ENCODE measurements around the gene CCDC85A.

CCDC85A gene

GRCh38 chr2:56202381-56203121, 18.8 kb downstream of the CCDC85A start:
- in situ Hi-C loops (cut with HindIII; ENCODE audit: low pct_unique_long_range_greater_than_20kb, low sequenced_read_pairs): no loop called here
- TF ChIP-seq JUND (IDR thresholded peaks at IDR 0.05; ENCODE audit: low read depth): no peak
- DNase-seq (ENCODE audit: low read depth in 1 of 2, low spot score in 1 of 2): no peak

- no peak for DNase-seq (ENCODE audit: low read depth in 1 of 2, low spot score in 1 of 2)
- no peak for TF ChIP-seq JUND (IDR thresholded peaks at IDR 0.05; ENCODE audit: low read depth)
- in situ Hi-C loops (cut with HindIII; ENCODE audit: low pct_unique_long_range_greater_than_20kb, low sequenced_read_pairs): no loop called here
These were observed 20.8 kb downstream of the CCDC85A start for GRCh38 chr2:56204556-56204955.

- no peak for DNase-seq (ENCODE audit: low read depth in 1 of 2, low spot score in 1 of 2)
- TF ChIP-seq JUND (IDR thresholded peaks at IDR 0.05; ENCODE audit: low read depth): no peak
- in situ Hi-C loops (cut with HindIII; ENCODE audit: low pct_unique_long_range_greater_than_20kb, low sequenced_read_pairs): no loop called here
These were observed 22.5 kb downstream of the CCDC85A start for GRCh38 chr2:56206250-56206649.

GRCh38 chr2:56207760-56208159, 24.0 kb downstream of the CCDC85A start:
- TF ChIP-seq JUND (IDR thresholded peaks at IDR 0.05; ENCODE audit: low read depth): no peak
- DNase-seq (ENCODE audit: low read depth in 1 of 2, low spot score in 1 of 2): no peak
- in situ Hi-C loops (cut with HindIII; ENCODE audit: low pct_unique_long_range_greater_than_20kb, low sequenced_read_pairs): no loop called here

GRCh38 chr2:56208380-56208779, 24.6 kb downstream of the CCDC85A start:
- in situ Hi-C loops (cut with HindIII; ENCODE audit: low pct_unique_long_range_greater_than_20kb, low sequenced_read_pairs): no loop called here
- TF ChIP-seq JUND (IDR thresholded peaks at IDR 0.05; ENCODE audit: low read depth): no peak
- no peak for DNase-seq (ENCODE audit: low read depth in 1 of 2, low spot score in 1 of 2)

GRCh38 chr2:56209701-56210100, 25.9 kb downstream of the CCDC85A start:
- no peak for TF ChIP-seq JUND (IDR thresholded peaks at IDR 0.05; ENCODE audit: low read depth)
- in situ Hi-C loops (cut with HindIII; ENCODE audit: low pct_unique_long_range_greater_than_20kb, low sequenced_read_pairs): no loop called here
- no peak for DNase-seq (ENCODE audit: low read depth in 1 of 2, low spot score in 1 of 2)

- in situ Hi-C loops (cut with HindIII; ENCODE audit: low pct_unique_long_range_greater_than_20kb, low sequenced_read_pairs): no loop called here
- no peak for DNase-seq (ENCODE audit: low read depth in 1 of 2, low spot score in 1 of 2)
- no peak for TF ChIP-seq JUND (IDR thresholded peaks at IDR 0.05; ENCODE audit: low read depth)
These were observed 26.5 kb downstream of the CCDC85A start for GRCh38 chr2:56210291-56210690.

- no peak for TF ChIP-seq JUND (IDR thresholded peaks at IDR 0.05; ENCODE audit: low read depth)
- DNase-seq (ENCODE audit: low read depth in 1 of 2, low spot score in 1 of 2): no peak
- in situ Hi-C loops (cut with HindIII; ENCODE audit: low pct_unique_long_range_greater_than_20kb, low sequenced_read_pairs): no loop called here
These were observed 27.3 kb downstream of the CCDC85A start for GRCh38 chr2:56211048-56211447.

- in situ Hi-C loops (cut with HindIII; ENCODE audit: low pct_unique_long_range_greater_than_20kb, low sequenced_read_pairs): no loop called here
- DNase-seq (ENCODE audit: low read depth in 1 of 2, low spot score in 1 of 2): no peak
- no peak for TF ChIP-seq JUND (IDR thresholded peaks at IDR 0.05; ENCODE audit: low read depth)
These were observed 32.1 kb downstream of the CCDC85A start for GRCh38 chr2:56215911-56216310.

- no peak for DNase-seq (ENCODE audit: low read depth in 1 of 2, low spot score in 1 of 2)
- in situ Hi-C loops (cut with HindIII; ENCODE audit: low pct_unique_long_range_greater_than_20kb, low sequenced_read_pairs): no loop called here
- no peak for TF ChIP-seq JUND (IDR thresholded peaks at IDR 0.05; ENCODE audit: low read depth)
These were observed 33.3 kb downstream of the CCDC85A start for GRCh38 chr2:56217106-56217505.

GRCh38 chr2:56222481-56222880, 38.7 kb downstream of the CCDC85A start:
- TF ChIP-seq JUND (IDR thresholded peaks at IDR 0.05; ENCODE audit: low read depth): no peak
- in situ Hi-C loops (cut with HindIII; ENCODE audit: low pct_unique_long_range_greater_than_20kb, low sequenced_read_pairs): no loop called here
- no peak for DNase-seq (ENCODE audit: low read depth in 1 of 2, low spot score in 1 of 2)

GRCh38 chr2:56224316-56224715, 40.5 kb downstream of the CCDC85A start:
- DNase-seq (ENCODE audit: low read depth in 1 of 2, low spot score in 1 of 2): no peak
- in situ Hi-C loops (cut with HindIII; ENCODE audit: low pct_unique_long_range_greater_than_20kb, low sequenced_read_pairs): no loop called here
- no peak for TF ChIP-seq JUND (IDR thresholded peaks at IDR 0.05; ENCODE audit: low read depth)

GRCh38 chr2:56227811-56228210, 44.0 kb downstream of the CCDC85A start:
- in situ Hi-C loops (cut with HindIII; ENCODE audit: low pct_unique_long_range_greater_than_20kb, low sequenced_read_pairs): no loop called here
- no peak for DNase-seq (ENCODE audit: low read depth in 1 of 2, low spot score in 1 of 2)
- no peak for TF ChIP-seq JUND (IDR thresholded peaks at IDR 0.05; ENCODE audit: low read depth)
